ENCODE results near the gene DNM3.

GRCh38 chr1:172460887-172461315, 619.6 kb downstream of the DNM3 start:
- TF ChIP-seq YY1 (IDR thresholded peaks at IDR 0.05; ENCODE audit: low read depth) (no peak), RAD21 (IDR thresholded peaks at IDR 0.05; ENCODE audit: low read depth) (no peak), TAF1 (IDR thresholded peaks at IDR 0.05; ENCODE audit: low read depth) (no peak), ZBTB7A (IDR thresholded peaks at IDR 0.05; ENCODE audit: low read depth) (no peak), TCF12 (IDR thresholded peaks at IDR 0.05; ENCODE audit: low read depth) (no peak), MAX (IDR thresholded peaks at IDR 0.05) (no peak)
